Stimulated activated CD4-positive, alpha-beta T cell treated with anti-CD3 and anti-CD28 coated beads, TNF-alpha, amount 100 ng/mL, for 24 hours (primary cell): Measurements from ENCODE around the gene AKR1B1.

Source experiments
- DNase-seq, 3 experiments: peaks; one replicate each; pipeline ENCODE4 v3.0.0-alpha.2; 2020; ENCODE audit warnings: low read depth in 3 of 3

The AKR1B1 gene

GRCh38 chr7:134419085-134419484 is 39.8 kb downstream of the AKR1B1 start:
- DNase-seq = no peak

DNA sequence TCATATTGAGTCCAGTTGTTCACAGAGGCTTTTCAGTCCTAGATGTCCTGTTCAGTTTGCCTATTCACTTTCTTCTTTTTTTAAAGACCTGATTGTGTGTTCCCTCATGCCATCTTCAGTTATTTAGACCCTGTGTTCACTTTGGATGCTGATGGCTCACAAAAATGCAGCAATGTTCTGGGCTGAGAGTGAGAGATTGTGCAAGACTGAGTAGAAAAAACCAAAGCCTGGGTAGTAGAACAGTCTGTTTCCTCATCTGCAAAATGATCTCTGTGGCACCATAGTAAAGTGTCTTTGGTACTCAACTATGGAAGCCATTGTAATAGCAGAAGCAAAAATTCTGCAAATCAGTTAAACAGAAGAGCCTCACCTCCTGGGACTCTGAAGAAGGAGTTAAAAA is 43.2 kb downstream of the AKR1B1 start:
- DNase-seq = no peak

DNA sequence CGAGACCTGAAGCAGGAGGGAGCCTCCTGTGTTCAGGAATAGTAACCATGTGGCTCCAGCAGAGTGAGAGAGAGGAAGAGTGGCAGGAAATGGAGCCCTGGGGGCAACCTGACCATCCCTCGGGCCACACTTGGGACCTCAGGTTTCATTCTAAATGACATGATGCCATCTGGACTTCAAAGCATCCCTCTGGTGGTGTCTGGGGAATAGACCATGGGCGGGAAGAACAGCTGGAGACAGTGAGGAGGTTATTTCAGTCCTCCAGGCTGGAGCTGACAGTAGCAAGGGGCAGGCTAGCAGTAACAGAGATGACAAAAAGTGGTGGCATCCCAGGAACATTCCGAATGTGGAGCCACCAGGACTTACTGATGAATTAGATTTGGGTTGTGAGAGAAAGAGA is 44.8 kb downstream of the AKR1B1 start:
- DNase-seq = no peak

- no peak for DNase-seq
Observed at GRCh38 chr7:134407311-134407710, 51.6 kb downstream of the AKR1B1 start.

- DNase-seq = no peak
Observed at GRCh38 chr7:134406431-134406830, 52.5 kb downstream of the AKR1B1 start.

DNA sequence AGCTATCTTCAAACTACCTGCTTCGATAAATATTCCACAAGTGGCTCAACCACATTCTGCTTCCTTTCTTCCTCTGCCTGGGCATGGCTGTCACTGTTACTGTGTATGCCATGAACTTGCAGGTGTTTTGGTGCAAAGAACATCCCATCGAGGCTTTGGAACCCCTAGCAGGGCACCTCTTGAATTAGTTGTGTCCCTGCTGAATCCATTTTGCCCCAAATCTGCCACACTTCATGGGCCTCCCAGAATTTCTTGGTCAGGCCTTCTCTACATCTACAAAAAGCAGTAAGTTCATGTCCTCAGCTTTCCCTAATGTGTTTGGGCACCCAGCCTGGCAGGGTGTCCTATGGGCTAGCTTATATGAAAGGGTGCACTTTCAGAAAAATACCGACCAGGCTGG is 53.6 kb downstream of the AKR1B1 start:
- no peak for DNase-seq

DNA sequence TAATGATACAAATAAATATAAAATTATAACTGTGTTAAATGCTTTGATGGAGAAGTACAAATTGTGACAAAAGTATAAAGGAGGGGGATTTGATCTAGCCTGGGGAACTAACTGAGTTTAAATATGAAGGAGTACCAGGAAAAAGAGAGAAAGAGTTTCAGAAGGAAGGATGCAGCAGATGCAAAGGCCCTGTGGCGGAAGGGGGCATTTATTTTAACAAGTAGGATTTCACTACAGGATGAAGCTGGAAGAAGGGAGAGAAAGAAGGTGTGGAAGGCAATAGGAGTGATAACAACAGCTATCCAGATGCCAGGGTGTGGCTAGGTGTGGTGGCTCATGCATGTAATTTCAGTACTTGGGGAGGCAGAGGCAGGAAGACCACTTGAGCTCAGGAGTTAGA is 55.8 kb downstream of the AKR1B1 start:
- DNase-seq = no peak

DNA sequence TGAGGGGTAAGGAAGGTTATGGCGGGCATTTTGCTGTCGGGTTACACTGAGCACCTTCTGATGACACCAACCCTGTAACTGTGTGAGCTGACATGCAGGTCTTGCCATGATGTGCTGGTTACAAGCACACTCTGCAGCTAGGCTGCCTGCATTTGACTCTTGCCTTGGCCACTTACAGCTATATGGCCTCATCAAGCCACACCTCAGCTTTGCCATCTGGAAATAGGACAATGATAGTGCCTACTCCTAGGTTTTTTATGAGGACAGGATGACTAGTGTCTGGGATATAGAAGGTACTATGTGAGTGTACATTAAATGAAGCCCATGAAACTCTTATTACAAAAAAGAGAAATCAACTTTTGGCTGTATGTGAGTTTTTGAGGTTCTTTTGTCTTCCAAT is 58.0 kb downstream of the AKR1B1 start:
- DNase-seq = no peak

DNA sequence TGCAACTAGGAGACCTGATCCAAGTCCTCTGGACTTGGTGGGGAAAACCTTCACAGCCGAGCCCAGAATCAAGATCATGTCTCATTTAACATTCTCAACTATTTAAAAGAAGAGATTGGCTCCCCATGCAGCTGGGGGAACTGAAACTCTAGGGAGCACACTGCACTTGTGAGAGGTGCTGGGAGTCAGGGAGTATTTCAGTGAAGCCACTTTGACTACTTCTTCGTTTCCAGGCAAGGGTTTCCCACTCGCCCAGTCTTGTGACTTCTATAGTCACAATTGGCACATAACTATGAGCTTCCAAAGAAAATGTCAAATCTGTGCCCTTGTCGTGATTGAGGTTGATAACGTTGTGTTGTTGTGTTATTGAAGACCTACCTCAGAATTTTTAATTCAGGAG is 62.9 kb downstream of the AKR1B1 start:
- DNase-seq = no peak

GRCh38 chr7:134395604-134396003 is 63.3 kb downstream of the AKR1B1 start:
- DNase-seq = no peak

- no peak for DNase-seq
Observed at GRCh38 chr7:134394056-134394455, 64.8 kb downstream of the AKR1B1 start.
